Gastrocnemius medialis (tissue), 4 donors: ENCODE measurements around the gene METTL15. TPM values are rescaled to one million over a fixed set of nuclear protein-coding genes. Genes with fewer than 3 reads are reported as not detected.
"Not testable (repeated sequence)": the region's sequence is repeated elsewhere in the genome, so short reads cannot be mapped to it uniquely, and the experiment has no call there.

ENCODE experiments used
- ATAC-seq, 2 donors: fragments of 150-250 bp; one replicate each; pipeline ENCODE4 v1.9.1; 2016
- DNase-seq, 2 donors: peaks; one replicate each; pipeline ENCODE4 v3.0.0-alpha.2; 2019
- H3K27ac ChIP-seq, 4 donors: fragments of 200-600 bp; sonication (generic); 1 replicate in 1 of 4; 2 replicates in 3 of 4; pipeline ENCODE4 v1.5.1; 2016 to 2018; ENCODE audit warnings: mild to moderate bottlenecking in 2 of 4, moderate library complexity in 1 of 4
- H3K27me3 ChIP-seq, 3 donors: fragments of 200-600 bp; sonication (generic) in 2 of 3; 1 replicate in 1 of 3; 2 replicates in 2 of 3; pipeline versions ENCODE4 v1.5.1 to v1.6.0; 2016 to 2019; ENCODE audit warnings: mild to moderate bottlenecking in 1 of 3, moderate library complexity in 1 of 3
- H3K36me3 ChIP-seq, 2 donors: fragments of 200-600 bp; sonication (generic) in 1 of 2; one replicate each; pipeline ENCODE4 v1.5.1; 2017 to 2018
- H3K4me1 ChIP-seq, 2 donors: fragments of 200-600 bp; sonication (generic) in 1 of 2; one replicate each; pipeline ENCODE4 v1.5.1; 2016 to 2017; ENCODE audit warnings: mild to moderate bottlenecking in 2 of 2
- H3K4me3 ChIP-seq, 4 donors: fragments of 200-600 bp; sonication (generic) in 3 of 4; 1 replicate in 1 of 4; 2 replicates in 3 of 4; pipeline ENCODE4 v1.5.1; 2016 to 2019; ENCODE audit warnings: mild to moderate bottlenecking in 2 of 4
- H3K9me3 ChIP-seq, 3 donors: fragments of 200-600 bp; sonication (generic) in 2 of 3; 1 replicate in 1 of 3; 2 replicates in 2 of 3; pipeline ENCODE4 v1.5.1; 2016 to 2019
- CTCF ChIP-seq, 5 experiments: fragments of 450-650 bp in 3 of 5; fragments of 200-600 bp in 2 of 5; sonication (generic) in 2 of 5; IDR thresholded peaks in 4 of 5; conservative IDR thresholded peaks in 1 of 5; 1 replicate in 4 of 5; 2 replicates in 1 of 5; pipeline ENCODE4 v1.5.1; 2016 to 2019; ENCODE audit warnings: antibody characterized with exemption in 5 of 5, mild to moderate bottlenecking in 3 of 5, moderate library complexity in 3 of 5
- POLR2A ChIP-seq, 2 donors: fragments of 450-650 bp; IDR thresholded peaks; one replicate each; pipeline ENCODE4 v1.6.1; 2017; ENCODE audit warnings: antibody characterized with exemption in 2 of 2, mild to moderate bottlenecking in 2 of 2, moderate library complexity in 2 of 2
- in situ Hi-C, 4 donors: fragments of 200-750 bp; cut with MboI; loops; one replicate each; pipeline versions ENCODE4 v1.15.0 to v1.8.0; 2017; ENCODE audit warnings: low sequenced_read_pairs in 4 of 4
- intact Hi-C: fragments of 100-400 bp; cut with DNase I; formaldehyde crosslinking; loops from one replicate; pipeline ENCODE4 v1.15.1; 2023; ENCODE audit warnings: low total_unique reads
- total RNA-seq, 4 donors: library from RNA; depleted of rRNA; stranded (reverse); fragments of >200 nt; gene quantifications; one replicate each; pipeline versions ENCODE4 v1.1.0 to v1.2.3, GENCODE V29; 2016

The METTL15 gene
- total RNA-seq, 4 donors from 2014 or later = 4.5 to 15.5 (median 6.7) TPM

DNA sequence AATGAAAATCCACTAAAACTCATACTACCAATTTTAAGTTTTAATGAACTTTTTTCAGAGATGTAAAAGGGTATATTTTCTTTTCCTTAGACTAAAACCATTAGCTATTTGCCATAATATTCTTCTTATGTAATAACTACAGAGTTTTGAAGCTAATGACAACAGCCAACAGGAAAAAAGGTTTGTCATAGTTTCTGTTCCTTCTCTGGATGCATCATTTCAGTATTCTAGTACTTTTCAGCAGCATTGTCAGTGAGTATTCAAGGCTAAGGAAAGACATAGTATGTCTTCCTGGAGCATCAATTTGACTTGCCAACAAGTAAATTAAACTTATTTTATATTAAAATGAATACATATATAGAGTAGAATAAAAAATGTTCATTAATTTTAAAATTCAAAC, 166.0 kb downstream of the METTL15 start:
- TF ChIP-seq CTCF (IDR thresholded peaks at IDR 0.05 in 4 of 5, conservative IDR thresholded peaks at IDR 0.05 in 1 of 5) (no peak), POLR2A (IDR thresholded peaks at IDR 0.05) (no peak)
- no peak for DNase-seq
- H3K36me3 ChIP-seq = no peaks in the 10 kb centered on the region
- no peak for ATAC-seq
- intact Hi-C loops = no loop called here
- no peaks in the 10 kb centered on the region for H3K27me3 ChIP-seq
- no peaks in the 10 kb centered on the region for H3K4me1 ChIP-seq
- H3K27ac ChIP-seq = no peak overlapping the region
- H3K9me3 ChIP-seq = no peaks in the 10 kb centered on the region
- no peak overlapping the region for H3K4me3 ChIP-seq
- in situ Hi-C loops = no loop called here

- no peaks in the 10 kb centered on the region for H3K27me3 ChIP-seq
- H3K36me3 ChIP-seq = no peaks in the 10 kb centered on the region
- no peak overlapping the region for H3K27ac ChIP-seq
- no peak overlapping the region for H3K4me3 ChIP-seq
- TF ChIP-seq POLR2A (IDR thresholded peaks at IDR 0.05) (no peak), CTCF (IDR thresholded peaks at IDR 0.05 in 4 of 5, conservative IDR thresholded peaks at IDR 0.05 in 1 of 5) (no peak)
- intact Hi-C loops (no loop called here), in situ Hi-C loops (no loop called here)
- ATAC-seq (no peak), DNase-seq (no peak)
- H3K4me1 ChIP-seq = no peaks in the 10 kb centered on the region
- H3K9me3 ChIP-seq = no peaks in the 10 kb centered on the region
Measured at GRCh38 chr11:28284196-28284595, 176.0 kb downstream of the METTL15 start.

DNA sequence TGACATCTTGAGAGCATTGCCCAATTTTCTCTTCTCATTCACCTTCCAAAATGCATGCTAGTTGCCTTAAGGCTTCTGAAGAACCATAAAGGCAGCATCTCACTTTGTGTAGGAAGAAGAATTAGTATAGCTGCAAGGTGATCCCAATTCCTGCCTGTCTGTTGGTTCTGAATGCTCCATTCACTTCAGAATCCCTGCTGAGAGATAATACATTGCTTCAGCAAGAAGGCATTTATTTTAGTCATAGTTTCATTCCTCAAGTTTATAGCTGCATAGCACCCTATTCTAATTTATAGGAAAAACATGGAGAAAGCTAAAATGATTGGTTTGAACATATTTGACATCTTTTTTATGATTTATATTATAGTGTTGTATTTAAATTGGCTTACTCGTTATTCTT, 181.3 kb downstream of the METTL15 start:
- Histone ChIP-seq H3K9me3 (no peaks in the 10 kb centered on the region), H3K4me3 (no peak overlapping the region), H3K27me3 (no peaks in the 10 kb centered on the region), H3K36me3 (peaks cover 0 to 4% of the 10 kb centered on the region in 2 donors), H3K4me1 (no peaks in the 10 kb centered on the region), H3K27ac (no peak overlapping the region)
- ATAC-seq (no peak), DNase-seq (no peak)
- in situ Hi-C loops (no loop called here), intact Hi-C loops (no loop called here)
- TF ChIP-seq CTCF (IDR thresholded peaks at IDR 0.05 in 4 of 5, conservative IDR thresholded peaks at IDR 0.05 in 1 of 5) (no peak), POLR2A (IDR thresholded peaks at IDR 0.05) (no peak)

DNA sequence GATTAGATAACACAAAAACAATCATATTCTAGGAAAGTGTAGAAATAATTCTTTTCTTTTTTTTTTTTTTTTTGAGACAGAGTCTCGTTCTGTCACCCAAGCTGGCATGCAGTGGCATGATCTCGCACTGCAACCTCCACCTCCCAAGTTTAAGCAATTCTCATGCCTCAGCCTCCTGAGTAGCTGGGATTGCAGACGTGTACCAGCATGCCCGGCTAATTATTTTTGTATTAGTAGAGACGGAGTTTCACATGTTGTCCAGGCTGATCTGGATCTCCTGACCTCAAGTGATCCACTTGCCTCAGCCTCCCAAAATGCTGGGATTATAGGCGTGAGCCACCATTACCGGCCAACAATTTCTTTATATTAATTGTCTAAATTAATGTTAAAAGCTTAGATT, 182.8 kb downstream of the METTL15 start:
- intact Hi-C loops, H3K4me1 ChIP-seq, DNase-seq, H3K27me3 ChIP-seq, H3K9me3 ChIP-seq, H3K36me3 ChIP-seq, in situ Hi-C loops, ATAC-seq, H3K27ac ChIP-seq, H3K4me3 ChIP-seq: not testable (repeated sequence)

GRCh38 chr11:28296426-28296825, 188.2 kb downstream of the METTL15 start:
- intact Hi-C loops = no loop called here
- H3K27me3 ChIP-seq = no peaks in the 10 kb centered on the region
- H3K27ac ChIP-seq = no peak overlapping the region
- H3K4me3 ChIP-seq = no peak overlapping the region
- peaks cover 0 to 7% of the 10 kb centered on the region in 2 donors for H3K36me3 ChIP-seq
- no peak for ATAC-seq
- no peaks in the 10 kb centered on the region for H3K9me3 ChIP-seq
- no peaks in the 10 kb centered on the region for H3K4me1 ChIP-seq
- TF ChIP-seq POLR2A (IDR thresholded peaks at IDR 0.05) (no peak), CTCF (IDR thresholded peaks at IDR 0.05 in 4 of 5, conservative IDR thresholded peaks at IDR 0.05 in 1 of 5) (no peak)
- in situ Hi-C loops = no loop called here
- DNase-seq = no peak
